NCI-H1417 treated with DMSO at 0.1 percent for 48 hours (cell line): ENCODE results near the gene LIPA.

Source experiments
- DNase-seq: peaks from one replicate; lab custom pipeline; 2025; lab: John Stamatoyannopoulos, UW

The LIPA gene

DNA sequence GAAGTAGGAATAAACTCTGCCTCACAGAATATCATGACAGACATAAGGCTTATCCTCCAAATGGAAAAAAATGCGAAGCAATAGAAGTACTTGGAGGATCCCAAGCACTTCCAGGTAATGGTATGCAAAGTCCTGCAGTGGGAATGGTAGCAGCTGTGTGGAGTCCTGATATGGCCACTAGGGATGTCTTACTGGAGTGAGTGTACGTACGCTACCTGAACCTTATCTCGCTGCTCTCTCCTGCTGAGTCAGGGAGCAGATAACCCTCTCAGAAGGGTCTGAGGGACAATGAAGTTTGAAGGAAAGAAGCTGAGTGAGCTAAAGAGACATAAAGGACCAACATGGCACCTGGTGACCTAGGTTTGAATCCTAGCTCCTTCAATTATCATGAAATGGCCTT is 86.7 kb downstream of the LIPA start:
- no peak for DNase-seq

GRCh38 chr10:89164080-89164479 is 87.5 kb downstream of the LIPA start:
- DNase-seq, result no peak
